Fibroblast of skin of right biceps (primary cell): Measurements from ENCODE around the gene AMELY.
"Not testable (repeated sequence)": the region's sequence is repeated elsewhere in the genome, so short reads cannot be mapped to it uniquely, and the experiment has no call there.

Experiments used
- DNase-seq: peaks from one replicate; pipeline ENCODE4 v3.0.0-alpha.2; 2013

Gene AMELY

DNA sequence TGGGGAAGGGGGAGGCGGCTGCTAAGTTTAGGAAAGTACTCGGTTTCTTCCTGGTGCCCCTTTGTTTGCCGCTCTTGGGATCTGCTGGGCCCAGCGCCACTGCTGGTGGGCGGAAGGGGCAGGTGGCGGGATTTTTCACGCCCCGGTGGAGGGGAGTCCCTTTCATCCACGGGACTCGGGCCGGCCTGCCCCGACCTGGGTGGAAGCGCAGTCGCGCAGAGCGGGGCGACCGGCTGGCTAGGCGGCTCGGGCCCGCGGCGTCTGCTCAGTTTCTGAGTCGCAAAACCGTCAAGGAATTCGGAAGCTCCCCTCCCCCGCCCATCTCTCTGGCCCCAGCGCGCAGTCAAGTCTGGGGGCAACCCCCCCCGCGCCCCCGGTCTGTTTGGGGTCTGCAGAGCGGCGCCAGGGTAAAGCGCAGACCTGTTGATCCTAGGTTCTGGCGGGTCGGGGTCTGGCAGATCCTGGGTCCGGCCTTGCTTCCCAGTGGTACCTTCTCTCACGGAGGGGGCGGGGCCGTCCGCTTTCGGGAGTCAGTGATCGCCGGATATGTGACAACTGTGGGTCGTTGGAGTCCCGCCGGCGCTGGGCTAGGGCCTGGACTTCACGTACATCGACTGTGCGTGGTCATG lies at the start of gene AMELY:
Gene AMELY, minus strand, starts transcription at position 500 of the 629 bp plus-strand sequence. CDS start 39,144 bp downstream, outside the sequence.
- DNase-seq, result no peak

DNA sequence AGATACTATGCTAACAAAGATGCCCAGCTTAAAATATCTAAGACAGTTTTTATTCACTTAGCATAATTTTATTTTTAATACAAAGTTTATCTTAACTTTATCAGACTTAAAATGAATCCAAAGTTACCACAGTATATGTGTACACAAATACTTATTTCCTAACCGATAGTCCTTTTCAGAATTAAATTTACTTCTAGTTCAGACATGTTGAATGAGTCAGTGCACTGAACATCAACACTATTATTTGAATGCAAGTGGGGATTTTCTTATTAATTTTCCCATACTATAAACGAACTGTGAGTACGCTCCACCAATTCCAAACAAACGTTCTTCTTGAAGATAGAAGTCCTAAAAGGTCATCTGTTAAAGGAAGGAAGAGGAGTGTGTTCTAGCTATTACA lies 38.4 kb upstream of the AMELY start:
- no peak for DNase-seq

DNA sequence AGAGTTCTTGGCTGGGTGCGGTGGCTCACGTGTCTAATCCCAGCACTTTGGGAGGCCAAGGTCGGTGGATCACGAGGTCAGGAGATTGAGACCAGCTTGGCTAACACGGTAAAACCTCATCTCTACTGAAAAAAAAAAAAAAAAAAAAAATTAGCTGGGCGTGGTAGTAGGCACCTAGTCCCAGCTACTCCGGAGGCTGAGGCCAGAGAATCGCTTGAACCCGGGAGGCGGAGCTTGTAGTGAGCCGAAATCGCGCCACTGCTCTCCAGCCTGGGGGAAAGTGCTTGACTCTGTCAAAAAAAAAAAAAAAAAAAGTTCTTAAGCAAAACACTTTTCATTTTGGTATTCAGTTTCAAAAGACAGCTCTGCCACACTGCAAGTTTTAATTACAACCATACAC lies 36.8 kb upstream of the AMELY start:
- no peak for DNase-seq

GRCh38 chrY:6947695-6948094 lies 36.1 kb upstream of the AMELY start:
- no peak for DNase-seq

GRCh38 chrY:6935497-6935896 lies 23.9 kb upstream of the AMELY start:
- no peak for DNase-seq

DNA sequence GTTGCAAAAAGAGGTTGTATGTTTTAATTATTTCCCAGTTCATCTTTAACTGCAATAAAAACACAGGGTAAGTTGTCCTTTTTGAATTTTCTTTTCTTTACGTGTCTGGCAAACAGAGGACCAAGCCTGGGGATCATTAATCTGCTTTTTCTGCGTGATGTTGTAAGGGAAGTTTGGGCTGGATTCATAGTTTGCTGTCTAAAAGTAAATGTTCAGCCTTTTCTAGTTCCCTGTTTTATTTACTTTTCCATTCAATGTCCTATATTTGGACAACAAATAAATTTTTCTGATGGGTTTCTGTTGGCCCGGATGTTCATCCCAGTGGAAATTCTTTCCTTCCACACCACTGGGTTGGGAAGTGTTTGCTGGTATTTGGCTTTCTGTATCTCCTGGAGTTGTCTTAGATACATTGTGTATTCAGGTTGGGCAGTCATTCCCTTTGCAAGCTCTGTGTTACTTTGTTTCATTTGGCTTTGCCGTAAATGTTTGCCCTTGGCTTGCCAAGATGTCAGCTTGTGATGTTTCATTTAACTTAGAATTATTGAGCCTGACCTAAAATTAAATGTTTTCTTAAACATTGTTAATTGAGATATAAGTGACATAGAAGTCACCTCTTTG lies 20.3 kb upstream of the AMELY start:
- DNase-seq, result no peak

DNA sequence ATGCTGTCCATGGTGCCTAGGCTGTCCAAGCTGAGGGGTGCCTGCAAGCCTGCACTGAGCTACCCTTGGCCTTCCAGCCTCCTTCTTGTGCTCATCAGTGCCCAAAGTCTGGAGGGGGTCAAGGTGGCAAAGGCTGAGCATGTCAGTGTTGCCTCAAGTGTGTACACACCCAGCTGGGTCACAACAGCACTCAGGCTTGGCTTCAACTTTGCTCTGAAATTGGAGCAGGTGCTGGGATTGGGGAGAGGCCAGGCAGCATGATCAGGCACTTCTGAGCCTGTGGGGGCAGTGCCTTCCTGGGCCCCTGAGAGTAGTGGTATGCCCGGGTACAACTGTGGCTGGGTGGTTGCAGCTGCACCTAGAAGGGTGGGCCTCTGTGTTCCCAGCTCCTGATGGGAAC lies 17.7 kb upstream of the AMELY start:
- no peak for DNase-seq

DNA sequence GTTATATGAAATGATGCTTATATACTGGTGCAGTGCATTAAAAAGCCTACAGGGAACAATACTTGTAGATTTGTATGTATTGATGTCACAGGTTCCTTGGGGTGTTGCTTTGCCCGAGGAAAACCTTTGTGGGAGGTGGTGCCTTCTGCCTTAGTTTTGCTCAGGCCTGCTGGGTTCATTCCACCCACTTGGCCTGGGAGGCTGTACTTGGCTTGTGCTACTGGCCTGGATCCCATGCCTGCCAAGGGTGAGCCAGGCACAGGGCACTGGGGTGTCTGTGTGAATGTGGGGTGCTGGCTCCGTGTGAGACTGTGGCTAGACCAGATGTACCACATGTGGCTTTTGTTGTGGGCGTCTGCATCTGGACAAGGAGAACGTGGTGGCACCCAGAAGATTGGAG lies 16.7 kb upstream of the AMELY start:
- no peak for DNase-seq

DNA sequence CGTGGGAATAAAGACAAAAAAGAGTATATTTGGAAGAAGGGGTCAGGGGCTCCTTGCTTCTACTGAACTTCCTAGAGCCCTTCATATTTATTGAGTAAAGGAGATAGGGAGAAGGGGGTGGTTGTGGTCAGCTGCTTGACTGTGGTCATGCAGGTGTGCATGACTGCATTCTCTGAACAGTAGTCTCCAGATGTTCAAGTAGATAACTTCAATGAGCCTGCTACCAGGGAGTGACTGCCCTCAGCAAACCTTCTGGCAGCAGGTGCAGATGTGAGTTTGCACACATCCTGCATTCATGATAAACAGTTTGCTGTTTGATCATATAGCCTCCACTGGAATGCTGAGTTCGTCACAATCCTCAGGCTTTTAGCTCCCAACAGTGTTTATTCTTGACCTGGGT lies 9.5 kb upstream of the AMELY start:
- no peak for DNase-seq

GRCh38 chrY:6913362-6913761 lies 1.8 kb upstream of the AMELY start:
- no peak for DNase-seq

DNA sequence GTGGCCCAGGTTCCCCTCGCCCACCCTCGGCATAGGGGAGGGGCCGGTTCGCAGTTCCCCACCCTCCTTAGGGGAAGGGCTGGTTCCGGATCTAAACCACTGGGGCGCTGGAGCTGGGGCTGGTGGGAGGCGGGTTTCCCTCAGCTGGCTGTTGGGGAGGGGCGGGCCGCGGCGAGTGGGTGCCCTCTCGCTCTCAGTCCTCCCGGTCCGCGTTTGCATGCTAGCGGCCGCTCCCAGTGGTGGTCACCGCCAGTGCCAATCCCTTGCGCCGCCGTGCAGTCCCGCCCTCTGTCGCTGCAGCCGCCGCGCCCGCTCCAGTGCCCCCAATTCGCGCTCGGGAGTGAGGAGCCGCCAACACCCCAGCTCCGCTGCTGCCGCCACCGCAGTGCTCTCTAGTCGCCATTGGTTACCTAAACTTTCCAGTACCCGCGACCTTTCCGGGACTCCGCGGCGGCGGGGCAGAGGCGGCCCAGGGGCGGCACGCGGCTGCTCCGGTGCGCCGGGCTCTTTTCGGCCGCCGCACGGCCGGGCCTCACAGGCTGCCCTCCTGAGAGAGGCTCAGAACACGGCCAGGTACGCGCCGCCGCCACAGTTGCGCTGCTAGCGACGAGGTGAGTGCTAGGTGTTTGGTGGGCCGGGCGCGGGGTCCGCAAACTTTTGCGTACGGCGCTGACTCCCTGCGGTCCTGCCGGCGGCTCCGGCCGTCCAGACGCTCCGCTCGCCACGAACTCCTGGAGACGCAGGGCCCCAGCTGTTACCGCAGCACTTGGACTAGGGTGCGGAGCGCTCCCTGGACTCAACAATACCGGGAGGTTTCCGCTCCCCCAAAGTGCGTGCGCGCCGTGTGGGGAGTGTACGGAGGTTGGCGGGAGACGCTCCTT lies 940 bp downstream of the AMELY start, which contains the start of gene TBL1Y:
Gene TBL1Y, plus strand, starts transcription at position 326 of the 881 bp plus-strand sequence. CDS start 114,388 bp downstream, outside the sequence.
- DNase-seq, result no peak

GRCh38 chrY:6909856-6910255 lies 1.7 kb downstream of the AMELY start:
- no peak for DNase-seq

DNA sequence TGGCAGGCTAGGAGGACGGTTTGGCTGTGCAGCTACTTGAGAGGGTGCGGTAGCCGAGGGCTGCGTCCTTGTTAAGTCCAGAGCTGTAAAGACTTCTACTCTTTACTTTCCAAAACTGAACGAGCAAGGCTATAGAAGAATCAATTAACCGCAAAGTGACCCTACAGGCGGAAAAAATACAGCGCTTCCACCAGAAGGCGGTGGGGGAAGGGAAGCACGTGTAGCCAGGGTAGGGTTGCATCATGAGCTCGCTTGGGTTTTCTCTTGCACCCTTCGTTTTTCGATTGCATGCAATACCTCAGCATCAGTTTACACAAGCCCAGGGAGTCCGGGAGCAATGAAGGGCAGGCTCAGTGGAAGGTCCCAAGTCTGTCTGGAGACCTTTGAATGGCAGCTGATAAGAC lies 2.4 kb downstream of the AMELY start:
- peak; percentile 0 for DNase-seq

DNA sequence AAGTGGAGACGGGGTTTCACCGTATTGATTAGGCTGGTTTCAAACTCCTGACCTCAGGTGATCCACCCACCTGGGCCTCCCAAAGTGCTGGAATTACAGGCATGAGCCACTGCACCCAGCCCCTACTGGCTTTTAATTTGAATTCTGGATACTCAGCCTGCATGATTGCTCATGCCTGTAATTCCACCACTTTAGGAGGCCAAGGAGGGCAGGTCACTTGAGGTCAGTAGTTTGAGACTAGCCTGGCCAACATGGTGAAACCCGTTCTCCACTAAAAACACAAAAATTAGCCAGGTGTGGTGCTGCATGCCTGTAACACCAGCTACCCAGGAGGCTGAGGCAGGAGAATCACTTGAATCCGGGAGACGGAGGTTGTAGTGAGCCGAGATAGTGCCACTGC lies 3.5 kb downstream of the AMELY start:
- DNase-seq, result not testable (repeated sequence)

- DNase-seq, result no peak
Measured at GRCh38 chrY:6907591-6907990, 4.0 kb downstream of the AMELY start.

DNA sequence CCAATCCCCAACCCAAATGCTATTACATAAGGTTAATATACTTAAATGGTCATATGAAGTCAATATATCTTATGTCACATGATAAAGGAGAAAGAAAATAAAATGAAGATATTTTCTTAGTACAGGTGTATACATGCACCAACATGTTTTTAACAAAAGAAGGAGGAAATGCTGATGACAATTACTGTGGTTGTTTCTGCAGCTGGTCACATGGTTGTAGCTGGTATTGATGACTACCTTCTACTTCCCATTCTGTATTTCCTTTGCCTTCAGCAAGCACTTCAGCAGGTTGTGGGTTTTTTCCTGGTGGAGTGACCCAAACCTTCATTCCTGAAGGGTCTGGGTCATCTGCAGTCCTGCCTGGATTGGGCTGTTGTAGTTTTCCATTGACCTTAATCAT lies 9.4 kb downstream of the AMELY start:
- not testable (repeated sequence) for DNase-seq

- no peak for DNase-seq
Measured at GRCh38 chrY:6895236-6895635, 16.3 kb downstream of the AMELY start.

GRCh38 chrY:6894496-6894895 lies 17.1 kb downstream of the AMELY start:
- no peak for DNase-seq

DNA sequence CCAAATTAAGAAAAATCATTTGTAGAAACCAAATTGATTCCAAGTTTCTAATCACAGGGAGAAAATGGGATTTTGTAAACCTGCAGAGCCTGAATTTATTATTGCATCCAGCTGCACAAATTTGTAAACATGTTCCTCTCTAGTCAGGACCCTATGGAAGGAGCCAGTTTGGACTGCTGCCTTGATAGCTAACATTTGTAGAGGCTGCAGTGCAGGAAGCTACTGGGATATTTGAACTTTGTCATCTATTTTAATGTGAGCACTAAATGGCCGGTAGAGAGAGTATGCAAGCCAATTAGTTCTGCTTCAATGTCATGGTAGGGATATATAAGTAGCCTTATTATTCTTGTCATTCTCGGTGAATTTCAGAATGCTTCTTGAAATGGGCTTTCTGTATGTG lies 62.2 kb downstream of the AMELY start:
- no peak for DNase-seq

DNA sequence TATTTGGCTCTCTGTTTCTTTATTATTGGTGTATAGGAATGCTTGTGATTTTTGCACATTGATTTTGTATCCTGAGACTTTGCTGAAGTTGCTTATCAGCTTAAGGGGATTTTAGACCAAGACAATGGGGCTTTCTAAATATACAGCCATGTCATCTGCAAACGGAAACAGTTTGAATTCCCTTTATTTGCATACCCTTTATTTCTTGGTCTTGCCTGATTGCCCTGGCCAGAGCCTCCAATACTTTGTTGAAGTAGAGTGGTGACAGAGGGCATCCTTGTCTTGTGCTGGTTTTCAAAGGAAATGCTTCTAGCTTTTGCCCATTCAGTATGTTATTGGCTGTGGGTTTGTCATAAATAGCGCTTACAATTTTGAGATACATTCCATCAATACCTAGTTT lies 68.9 kb downstream of the AMELY start:
- DNase-seq, result not testable (repeated sequence)
